ENCODE data around the gene E2F4.

E2F4 gene

DNA sequence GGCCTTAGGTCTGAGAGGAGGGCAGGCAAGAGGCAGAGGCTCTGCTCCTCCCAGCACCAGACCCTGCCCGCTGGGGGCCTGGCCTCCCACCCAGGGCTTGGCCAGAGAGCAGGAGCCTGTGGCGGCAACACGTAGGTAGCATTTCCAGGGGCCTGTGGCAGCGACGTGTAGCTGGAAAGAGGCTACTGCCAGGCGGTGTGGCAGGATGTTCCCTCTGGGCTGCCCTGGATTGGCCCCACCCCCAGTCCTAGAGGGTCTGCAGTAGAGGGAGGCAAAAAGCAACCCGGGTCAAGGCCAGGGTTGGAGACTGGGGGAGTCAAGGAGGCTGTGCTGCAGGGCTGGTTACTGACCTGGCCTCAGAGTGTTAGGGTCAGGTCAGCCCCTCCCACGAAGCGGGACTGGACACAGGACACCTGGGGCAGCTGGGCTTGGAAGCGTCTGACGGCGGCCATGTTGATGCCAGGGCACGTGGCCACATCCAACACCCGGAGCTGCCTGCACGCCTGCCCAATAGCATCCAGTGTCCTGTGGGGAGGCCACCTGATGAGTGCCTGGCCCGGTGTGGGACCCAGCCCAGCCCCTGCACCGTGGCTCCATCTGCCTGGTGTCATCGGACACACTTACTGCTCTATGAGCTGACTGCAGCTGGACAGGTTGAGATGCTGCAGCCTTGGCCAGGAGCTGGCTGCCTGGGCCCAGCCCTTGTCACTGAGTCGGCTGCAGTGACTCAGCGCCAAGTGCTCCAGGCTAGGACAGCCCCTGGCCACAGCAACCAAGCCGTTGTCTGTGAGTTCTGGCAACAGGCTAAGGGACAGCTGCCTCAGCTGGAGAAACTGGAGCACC is 15.5 kb downstream of the E2F4 start:
- DNase-seq (ENCODE audit: low read depth in 2 of 2, low spot score in 1 of 2): no peak

DNA sequence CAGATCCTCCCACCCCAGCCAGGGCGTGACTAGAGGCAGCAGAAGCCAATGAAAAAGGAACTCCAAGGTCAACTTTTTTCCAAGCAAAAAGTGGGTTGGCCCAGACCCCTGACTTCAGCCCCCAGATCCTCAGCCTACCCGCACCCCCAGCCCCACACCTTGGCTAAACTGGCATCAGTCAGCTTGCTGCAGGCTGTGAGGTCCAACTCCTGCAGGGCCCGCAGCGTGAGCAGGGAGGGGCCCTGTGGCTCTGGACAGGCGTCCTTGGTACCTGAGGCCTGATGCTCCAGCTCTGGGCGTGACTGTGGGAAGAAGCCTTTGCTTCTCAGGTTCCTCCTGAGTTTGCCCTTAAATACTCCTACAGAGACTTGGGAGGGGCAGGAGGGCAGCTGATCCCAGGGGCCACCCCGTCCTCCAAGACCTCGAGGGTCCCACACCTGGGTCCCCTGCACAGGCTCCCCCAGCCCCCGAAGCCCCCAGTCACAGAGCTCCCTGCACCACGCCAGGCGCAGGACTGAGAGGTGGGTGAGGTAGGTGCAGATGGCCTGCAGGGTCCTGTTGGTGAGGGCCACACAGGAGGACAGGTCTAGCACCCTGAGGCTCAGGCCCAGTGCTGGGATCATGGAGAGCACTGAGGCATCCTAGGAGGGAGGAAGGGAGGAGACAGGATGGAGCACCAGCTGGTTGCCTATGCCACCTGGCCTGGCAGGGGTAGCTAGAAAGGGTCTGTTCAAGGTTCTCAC is 16.4 kb downstream of the E2F4 start:
- DNase-seq (ENCODE audit: low read depth in 2 of 2, low spot score in 1 of 2): no peak

DNA sequence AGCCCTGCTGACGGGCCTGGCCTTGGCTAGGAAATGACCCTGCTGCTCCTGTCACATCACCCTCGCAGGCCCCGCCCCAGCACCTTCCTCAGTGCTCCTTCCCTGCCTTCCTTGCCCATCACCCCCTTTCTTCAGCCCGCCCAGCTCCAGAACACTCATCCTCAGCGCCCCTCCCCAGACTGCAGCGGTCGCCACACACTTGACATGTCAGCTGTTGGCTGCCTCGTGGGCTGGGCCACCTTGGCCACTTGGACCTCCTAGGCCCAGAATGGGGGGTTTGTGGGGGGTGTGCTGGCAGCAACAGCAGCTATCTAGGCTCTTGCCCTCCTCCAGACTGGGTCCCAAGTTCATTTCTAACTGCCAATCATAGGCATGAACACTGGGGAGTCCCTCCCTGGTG is 17.6 kb downstream of the E2F4 start:
- no peak for DNase-seq (ENCODE audit: low read depth in 2 of 2, low spot score in 1 of 2)

DNA sequence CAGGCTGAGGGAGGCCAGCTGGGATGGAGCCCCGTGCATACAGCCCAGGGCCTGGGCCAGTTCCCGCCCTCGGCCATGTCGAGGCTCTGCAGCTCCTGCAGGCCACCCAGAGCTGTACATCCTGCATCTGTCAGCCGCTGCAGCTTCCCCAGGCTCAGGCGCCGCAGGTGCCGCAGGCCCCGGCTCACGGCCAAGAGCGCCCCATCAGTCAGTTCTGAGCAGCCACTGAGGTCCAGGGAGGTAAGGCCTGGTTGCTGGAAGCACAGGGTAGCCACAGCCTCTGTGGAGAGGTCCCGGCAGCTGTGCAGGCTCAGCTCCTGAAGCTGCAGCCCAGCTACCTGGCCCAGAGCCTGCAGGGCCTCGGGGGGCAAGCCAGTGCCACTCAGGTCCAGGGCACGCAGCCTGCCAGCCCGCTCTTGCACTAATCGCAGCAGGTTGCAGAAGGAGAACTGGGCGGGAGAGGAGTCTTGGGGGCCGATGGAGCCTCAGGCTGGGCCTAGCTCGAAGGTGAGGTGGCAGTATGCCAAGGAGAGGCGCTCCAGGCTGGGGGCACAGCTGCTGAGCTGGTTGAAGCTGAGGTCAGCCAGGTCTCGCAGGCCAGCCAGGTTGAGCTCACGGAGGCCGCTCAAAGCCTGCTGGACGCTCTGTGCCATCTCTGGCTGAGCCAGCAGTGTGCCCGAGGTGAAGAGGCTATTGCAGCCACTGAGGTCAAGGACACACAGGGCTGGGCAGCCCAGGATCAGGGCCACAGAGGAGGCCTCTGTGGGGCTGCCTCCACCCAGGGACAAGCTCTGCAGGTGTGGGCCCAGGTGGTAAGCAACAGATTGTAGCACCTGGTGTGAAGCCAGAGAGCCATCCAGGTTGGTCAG is 18.3 kb downstream of the E2F4 start:
- no peak for DNase-seq (ENCODE audit: low read depth in 2 of 2, low spot score in 1 of 2)

DNA sequence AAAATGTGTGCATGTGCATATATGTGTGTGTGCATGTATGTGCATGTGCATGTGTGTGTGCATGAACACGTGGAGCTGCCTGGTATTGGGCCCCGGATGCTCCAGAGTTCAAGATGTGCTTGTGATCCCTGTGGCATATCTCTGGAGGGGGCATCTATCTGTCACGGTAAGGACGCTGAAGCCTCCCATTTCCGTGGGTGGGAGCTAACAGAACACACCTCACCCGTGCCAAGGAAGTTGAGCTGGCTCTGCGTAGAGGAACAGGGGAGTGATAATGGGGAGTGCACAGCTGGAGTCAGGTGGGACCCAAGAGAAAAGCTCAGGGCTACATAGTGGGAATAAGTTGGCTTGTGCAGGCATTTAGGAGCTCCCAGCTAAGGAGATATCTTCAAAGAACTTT is 19.7 kb downstream of the E2F4 start:
- no peak for DNase-seq (ENCODE audit: low read depth in 2 of 2, low spot score in 1 of 2)

DNA sequence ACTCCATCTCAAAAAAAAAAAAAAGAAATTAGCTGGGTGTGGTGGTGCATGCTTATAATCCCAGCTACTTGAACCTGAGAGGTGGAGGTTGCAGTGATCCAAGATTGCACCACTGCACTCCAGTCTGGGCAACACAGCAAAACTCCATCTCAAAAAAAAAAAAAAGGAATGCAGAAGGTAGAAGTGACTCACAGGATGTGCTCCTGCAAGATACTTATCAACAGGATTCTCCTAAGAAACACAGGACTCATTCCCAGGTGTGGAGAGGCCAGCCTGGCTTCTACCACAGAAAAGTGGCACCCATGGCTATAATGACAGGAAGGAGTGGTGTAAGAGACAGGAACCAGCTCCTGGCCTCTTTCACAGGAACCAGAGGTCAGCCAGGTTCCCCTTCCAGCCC is 20.8 kb downstream of the E2F4 start:
- DNase-seq (ENCODE audit: low read depth in 2 of 2, low spot score in 1 of 2): no peak

DNA sequence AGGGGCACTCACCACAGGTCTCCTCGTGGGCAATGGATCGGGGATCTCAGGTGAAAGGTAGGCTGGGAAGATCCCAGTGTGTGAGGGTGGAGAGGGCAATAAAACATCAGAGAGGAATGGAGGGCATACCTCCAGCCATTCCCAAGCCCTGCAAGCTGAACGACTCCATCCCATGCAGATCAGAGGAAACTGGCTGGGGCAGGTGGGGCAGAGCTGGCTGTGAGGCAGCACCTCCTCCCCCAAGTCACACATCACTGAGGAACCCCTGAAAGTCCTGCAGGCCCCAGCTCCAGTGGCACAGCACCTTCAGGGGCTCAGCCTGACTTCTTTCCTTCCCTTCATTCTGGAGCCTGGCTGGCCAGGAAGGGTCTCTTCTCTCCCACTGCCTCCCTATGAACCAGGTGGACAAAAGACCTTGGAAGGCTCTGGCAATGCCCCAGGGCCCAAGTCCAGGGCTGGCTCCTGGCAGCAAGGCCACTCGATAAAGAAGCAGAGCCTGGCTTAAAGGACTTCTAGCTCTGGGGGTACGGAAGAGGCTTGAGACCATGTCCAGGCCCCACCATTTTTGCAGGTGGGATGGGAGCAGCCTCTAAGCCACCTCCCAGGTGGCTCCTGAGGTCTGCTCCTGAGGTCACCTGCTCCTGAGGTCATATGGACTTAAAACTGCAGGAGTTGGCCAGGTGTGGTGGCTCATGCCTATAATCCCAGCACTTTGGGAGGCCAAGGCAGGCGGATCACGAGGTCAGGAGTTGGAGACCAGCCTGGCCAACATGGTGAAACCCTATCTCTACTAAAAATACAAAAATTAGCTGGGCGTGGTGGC is 21.5 kb downstream of the E2F4 start:
- DNase-seq (ENCODE audit: low read depth in 2 of 2, low spot score in 1 of 2): no peak

DNA sequence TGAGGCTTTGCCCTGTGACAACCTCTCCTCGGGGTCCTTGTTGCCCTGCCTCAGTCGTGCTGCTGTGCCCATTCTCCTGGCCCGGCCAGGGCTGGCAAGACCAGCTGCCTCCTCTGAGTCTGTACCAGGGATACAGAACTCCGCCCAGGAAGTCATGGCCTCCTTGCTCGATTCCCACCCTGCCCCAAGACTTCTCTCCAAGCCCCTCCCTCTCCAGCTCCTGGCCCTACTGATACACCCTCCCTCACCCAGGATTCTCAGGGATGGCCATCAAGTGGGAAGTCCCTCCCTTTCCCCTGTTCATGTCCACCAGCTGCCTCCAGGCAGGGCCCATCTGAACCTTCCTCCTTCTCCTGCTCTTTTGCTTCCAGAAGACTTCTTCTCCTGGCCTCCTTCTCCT is 23.8 kb downstream of the E2F4 start:
- DNase-seq (ENCODE audit: low read depth in 2 of 2, low spot score in 1 of 2): no peak

DNA sequence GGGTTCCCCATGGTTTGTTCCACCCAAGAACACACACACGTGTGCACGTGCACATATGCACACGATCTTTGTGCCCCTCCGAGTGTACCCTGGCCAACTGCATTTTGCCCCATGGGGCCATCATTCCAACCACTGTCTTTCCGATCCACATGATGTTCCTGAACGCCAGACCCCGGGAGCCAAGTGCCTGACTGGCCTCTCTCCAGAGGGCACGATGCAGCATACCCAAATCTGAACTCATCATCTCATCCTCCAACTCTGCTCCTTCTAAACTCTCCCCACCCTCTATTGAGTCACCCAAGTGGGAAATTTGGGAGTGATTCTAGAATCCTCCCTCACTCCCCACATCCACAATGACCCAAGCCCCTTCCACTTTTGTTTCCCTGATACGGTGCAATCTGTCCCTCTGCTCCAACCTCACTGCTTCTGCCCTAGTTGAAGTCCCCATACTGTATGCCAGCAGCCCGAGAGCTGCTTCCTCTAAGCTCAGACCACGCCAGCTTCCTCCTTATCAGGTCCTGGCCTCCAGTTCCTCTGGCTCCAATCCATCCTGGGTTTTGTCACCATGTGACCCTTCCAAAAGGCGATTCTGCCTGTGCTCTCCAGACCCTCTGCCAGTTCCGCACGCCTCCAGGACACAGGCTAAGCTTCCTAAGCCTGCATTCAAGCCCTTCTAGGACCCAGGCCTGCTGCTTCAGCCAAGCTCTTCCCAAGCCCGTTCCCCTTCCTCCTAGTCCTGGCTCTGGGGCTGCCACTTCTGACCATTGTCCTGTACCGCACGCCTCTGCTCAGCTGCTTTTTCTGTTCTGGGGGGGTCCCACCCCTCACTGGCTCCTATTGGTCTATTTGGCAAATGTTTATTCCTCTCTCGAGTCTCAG is 24.9 kb downstream of the E2F4 start:
- DNase-seq (ENCODE audit: low read depth in 2 of 2, low spot score in 1 of 2): no peak

DNA sequence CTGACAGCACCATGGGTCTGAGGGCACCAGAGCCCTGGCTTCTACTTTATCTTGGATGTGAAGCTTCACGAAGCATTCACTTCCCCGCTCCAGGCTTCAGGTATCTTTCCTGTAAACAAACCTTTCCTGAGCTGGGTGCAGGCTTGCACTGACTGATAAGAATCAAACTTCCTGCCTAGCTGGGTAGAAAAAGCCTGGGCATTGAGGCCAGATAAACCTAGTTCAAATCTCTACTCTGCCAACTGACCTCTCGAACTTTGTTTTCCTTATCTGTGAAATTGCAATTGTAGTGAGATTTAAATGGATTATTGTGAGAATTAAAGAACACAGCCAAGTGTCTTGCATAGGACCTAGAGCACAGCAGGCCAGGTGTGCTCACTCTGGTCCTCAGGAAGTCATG is 32.0 kb downstream of the E2F4 start:
- no peak for DNase-seq (ENCODE audit: low read depth in 2 of 2, low spot score in 1 of 2)

DNA sequence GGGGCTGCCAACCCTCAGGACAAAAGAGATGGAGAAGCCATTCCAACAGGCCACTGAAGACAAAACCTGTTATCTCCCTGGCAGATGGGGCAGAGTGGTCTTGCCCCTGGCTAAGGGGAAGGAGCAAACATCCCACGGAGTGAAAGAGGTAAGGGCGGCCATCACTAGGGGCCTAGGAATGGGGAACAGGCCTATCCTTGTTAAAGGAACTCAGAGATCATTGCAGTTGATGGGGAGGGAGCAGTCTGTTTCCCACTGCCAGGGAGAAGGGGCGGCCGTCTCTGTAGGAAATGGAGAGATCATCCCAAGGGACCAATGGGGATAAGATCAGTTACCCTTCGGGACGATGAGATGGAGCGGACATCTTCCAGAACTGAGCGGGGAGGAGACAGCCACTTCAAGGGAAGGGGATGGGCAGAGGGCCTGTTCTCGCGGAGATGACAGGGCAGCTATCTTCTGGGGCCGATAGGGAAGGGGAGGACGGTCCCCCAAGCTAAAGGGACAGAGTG is 34.4 kb downstream of the E2F4 start:
- DNase-seq (ENCODE audit: low read depth in 2 of 2, low spot score in 1 of 2): no peak

DNA sequence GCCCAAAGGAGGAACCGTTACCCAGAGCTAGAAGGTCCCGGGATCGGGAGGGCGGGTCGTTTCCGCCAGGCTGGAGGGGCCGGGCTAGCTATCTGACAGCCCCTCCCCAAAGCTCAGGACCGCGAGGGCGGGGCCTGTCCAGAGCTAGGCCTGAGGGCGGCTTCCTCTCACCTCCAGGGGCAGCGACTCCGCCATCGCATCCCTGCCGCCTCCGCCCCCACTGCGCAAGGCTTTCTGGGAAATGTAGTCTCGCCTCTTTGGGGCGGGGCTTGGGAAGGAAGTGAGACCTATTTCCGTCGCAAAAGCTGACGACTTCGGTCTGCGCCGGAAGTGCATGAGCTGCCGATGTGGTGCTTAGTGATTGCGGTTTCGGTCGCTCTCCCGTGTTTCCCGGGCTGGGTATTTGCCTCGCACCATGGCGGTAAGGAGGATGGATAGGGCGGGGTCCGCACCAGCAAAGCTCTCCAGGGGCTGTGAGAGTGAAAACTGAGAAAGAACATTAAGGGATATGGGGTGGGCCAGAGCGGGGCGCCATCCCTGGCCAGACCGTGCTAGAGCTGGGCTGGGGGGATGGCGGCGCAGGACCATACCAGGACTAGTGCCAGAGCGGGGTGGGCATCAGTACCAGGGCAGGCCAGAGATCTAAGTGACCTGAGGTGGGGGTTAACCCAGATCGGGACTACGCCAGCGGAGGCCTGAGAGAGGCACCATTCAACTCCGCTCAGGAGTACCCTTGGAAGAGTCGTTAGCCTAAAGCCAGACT is 35.0 kb downstream of the E2F4 start, which contains the start of gene TMEM208:
Gene TMEM208 (plus strand): TSS at position 327 of the 763 bp plus-strand sequence. CDS start 89 bp downstream, at position 416.
- peak; percentile 94 to 97 for DNase-seq (ENCODE audit: low read depth in 2 of 2, low spot score in 1 of 2)

DNA sequence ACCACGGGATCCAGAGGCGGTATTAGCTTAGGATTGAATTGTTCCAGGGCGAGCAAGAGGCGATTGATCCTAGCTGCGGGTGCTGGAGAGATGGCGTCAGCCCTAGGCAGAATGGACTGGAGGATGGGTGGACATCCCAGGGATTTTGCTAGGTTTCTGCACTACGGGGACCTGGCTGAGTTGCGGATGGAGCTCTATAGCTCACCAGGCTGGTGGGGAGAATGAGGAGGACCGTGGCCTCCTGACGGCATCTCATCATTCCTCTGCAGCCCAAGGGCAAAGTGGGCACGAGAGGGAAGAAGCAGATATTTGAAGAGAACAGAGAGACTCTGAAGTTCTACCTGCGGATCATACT is 35.6 kb downstream of the E2F4 start:
- DNase-seq (ENCODE audit: low read depth in 2 of 2, low spot score in 1 of 2): no peak

DNA sequence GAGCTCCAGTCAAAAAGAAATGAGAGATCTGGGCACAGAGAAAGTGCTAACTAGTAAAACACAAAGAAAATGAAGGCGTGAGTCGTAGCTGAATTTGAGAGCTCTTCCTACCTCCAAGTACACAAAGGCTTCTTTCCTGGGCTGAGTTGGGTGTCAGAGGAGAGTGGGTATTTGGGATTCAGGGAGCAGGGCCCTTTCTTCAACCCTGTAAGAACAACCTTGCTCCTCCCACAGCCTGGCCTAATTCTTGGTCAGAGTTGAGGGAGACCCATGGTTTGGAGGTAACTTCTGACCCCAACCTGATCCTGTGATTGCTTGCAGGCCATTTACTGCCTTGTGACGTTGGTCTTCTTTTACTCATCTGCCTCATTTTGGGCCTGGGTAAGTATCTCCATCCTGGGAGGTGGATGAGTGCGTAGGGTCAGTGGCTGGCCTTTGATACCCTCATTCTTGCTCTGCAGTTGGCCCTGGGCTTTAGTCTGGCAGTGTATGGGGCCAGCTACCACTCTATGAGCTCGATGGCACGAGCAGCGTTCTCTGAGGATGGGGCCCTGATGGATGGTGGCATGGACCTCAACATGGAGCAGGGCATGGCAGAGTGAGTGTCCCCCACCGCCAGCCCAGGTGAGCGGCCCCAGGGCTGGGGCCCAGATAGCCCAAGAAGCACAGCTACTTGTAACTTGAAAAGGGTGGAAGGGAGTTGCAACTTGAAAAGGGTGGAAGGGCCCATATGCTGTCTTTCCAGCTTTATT is 36.3 kb downstream of the E2F4 start:
- DNase-seq (ENCODE audit: low read depth in 2 of 2, low spot score in 1 of 2): no peak

DNA sequence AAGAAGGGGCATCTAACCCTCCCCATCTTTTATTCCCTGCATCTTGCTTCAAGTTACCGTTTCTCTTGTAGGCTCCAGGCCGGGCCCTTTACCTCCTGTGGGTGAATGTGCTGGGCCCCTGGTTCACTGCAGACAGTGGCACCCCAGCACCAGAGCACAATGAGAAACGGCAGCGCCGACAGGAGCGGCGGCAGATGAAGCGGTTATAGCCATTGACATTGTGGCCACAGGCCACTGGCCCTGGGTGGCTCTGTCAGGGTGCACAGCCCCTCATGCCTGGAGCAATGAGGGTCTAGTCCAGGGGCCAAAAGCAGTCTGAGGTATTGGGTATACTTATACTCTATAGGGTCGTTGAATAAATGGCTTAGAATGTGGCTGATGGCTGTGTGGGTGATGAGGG is 37.0 kb downstream of the E2F4 start:
- no peak for DNase-seq (ENCODE audit: low read depth in 2 of 2, low spot score in 1 of 2)

DNA sequence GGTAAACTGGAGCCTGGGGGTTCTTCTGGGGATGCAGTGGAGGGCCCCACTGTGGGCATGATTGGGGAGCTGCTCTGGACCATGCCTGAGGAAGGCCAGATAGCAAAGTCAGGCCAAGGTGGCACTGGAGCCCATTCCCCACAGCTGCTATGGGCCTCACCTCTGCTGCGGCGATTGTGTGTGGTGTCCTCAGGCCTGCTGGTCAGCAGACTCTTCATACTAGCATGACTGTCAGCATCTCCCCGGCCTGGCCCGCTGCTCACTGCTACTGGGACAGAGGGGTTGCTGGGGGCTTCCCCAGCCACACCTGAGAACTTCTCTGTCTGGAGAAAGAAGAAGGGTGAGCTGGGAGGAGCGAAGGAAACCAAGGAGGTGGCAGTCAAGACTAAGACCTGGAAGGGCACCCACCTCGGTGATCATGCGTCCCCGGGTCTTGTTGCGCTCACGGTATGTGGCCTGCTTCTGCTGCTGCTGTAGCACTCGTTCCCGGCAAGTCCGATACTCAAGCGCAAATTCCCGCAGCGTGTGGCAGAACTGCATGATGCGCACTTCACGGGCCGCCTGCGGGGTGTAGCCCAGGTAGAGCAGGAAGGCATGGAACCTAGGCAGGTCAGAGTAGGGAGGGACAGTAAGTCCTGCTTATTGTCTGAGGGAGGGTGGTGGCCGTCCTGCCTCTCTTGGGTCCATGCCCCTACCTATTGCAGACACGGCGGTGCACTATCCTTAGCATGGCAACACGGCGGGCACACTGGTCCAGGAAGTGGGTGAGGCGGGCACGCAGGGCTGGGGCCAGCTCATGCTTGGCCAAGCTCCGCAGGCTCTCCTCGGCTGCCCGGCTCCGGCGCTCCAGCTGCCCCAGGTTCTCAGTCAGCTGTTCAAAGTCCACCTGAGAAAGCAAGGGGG is 38.2 kb downstream of the E2F4 start:
- no peak for DNase-seq (ENCODE audit: low read depth in 2 of 2, low spot score in 1 of 2)
